ENCODE measurements around the gene PRKACA.
"Not testable (repeated sequence)": the region's sequence is repeated elsewhere in the genome, so short reads cannot be mapped to it uniquely, and the experiment has no call there.

Gene PRKACA

DNA sequence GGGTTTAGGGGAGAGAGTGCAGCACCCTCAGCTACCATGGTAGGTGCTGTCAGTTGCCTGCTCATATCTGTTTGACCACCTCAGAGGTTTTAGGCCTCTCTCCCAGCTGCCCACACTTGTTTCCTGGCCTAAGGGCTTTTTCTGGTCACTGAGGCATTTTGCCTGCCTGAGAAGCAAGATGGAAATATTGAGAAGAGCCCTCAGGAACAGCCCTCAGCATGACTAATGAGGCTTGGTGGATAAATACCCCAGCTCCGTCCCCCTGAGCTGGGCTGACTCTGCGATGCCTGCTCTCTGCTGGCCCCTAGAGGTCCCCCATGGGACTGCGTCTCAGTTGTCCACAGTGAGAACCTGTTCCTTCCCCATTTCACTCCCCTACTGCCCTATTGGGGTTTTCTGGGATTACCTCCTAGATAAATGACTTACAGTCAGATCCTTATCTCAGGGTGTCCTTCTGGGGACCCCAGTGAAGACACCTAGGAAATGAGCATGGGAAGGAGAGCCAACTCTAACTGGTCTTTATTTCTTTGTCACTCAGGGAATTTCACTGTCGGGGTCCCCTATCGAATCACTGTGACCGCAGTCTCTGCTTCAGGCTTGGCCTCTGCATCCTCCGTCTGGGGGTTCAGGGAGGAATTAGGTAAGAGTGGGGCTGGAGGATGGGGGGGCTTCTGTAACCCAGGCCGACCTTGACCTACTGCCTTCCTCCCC is 69.0 kb downstream of the PRKACA start:
- Mint-ChIP-seq H3K4me3 (no peak overlapping the region), H3K9me3 (ENCODE audit: low read depth) (no peaks in the 10 kb centered on the region), H3K27me3 (no peaks in the 10 kb centered on the region), H3K27ac (peak overlapping the region; percentile 28), H3K4me1 (ENCODE audit: low read depth) (peaks cover 9% of the 10 kb centered on the region), H3K36me3 (peaks cover 5% of the 10 kb centered on the region)

DNA sequence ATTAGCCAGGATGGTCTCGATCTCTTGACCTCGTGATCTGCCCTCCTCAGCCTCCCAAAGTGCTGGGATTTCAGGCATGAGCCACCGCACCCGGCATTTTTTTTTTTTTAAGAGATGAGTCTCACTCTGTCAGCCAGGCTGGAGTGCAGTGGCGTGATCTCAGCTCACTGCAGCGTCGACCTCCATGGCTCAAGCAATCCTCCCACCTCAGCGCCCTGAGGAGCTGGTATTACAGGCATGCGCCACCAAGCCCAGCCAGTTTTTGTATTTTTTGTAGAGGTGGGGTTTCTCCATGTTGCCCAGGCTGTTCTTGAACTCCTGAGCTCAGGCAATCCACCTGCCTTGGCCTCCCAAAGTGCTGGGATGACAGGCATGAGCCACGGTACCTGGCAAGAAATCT is 69.7 kb downstream of the PRKACA start:
- not testable (repeated sequence) for H3K4me3 Mint-ChIP-seq; H3K36me3 Mint-ChIP-seq; H3K27ac Mint-ChIP-seq; H3K27me3 Mint-ChIP-seq; H3K9me3 Mint-ChIP-seq (ENCODE audit: low read depth)
- peaks cover 10% of the 10 kb centered on the region for H3K4me1 Mint-ChIP-seq (ENCODE audit: low read depth)

DNA sequence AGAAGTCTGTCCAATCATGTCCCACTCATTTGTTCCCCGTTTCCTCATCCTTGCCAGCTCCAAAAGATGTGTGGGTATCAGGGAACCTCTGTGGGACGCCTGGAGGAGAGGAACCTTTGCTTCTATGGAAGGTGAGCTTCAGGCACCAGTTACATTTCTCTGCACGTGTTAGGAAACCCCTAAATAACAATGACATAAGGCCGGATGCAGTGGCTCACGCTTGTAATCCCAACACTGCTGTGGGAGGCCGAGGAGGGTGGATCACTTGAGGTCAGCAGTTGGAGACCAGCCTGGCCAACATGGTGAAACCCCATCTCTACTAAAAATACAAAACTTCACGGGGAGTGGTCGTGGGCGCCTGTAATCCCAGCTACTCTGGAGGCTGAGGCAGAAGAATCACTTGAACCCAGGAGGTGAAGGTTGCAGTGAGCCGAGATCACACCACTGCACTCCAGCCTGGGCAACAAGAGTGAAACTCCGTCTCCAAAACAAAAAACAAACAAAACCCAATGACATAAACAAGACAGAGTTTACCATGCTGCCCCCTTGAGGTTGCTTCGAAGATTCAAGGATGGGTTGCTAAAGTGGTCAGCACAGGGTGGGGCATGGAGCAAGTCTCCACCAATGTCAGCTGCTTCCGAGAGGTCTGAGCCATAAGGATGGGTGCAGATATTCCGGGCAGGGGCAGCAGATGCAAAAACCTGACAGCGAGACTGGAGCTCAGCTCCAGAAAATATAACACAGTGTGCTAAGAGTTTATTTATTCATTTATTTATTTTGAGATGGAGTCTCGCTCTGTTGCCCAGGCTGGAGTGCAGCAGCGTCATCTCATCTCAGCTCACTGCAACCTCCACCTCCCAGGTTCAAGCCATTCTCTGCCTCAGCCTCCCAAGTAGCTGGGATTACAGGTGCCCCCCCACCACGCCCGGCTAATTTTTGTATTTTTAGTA is 74.6 kb downstream of the PRKACA start:
- not testable (repeated sequence) for H3K36me3 Mint-ChIP-seq; H3K9me3 Mint-ChIP-seq (ENCODE audit: low read depth); H3K4me1 Mint-ChIP-seq (ENCODE audit: low read depth); H3K4me3 Mint-ChIP-seq; H3K27me3 Mint-ChIP-seq
- peak overlapping the region; percentile 64 for H3K27ac Mint-ChIP-seq
